Right kidney (tissue), 9 donors: ENCODE measurements around the gene RPL21.
A peak's percentile ranks its signal among the peaks of the same experiment; 100 is the strongest.
"Not testable (repeated sequence)": the region's sequence is repeated elsewhere in the genome, so short reads cannot be mapped to it uniquely, and the experiment has no call there.

Source experiments
- DNase-seq: peaks from one replicate; pipeline ENCODE4 v3.0.0-alpha.2; 2016
- long read RNA-seq, 8 donors: transcript quantifications; one replicate each; lab custom pipeline, GENCODE V29; 2026

Gene RPL21
- long read RNA-seq, donor 1, transcript RPL21-202 (6 exons, 815 nt) = major isoform, 71 of 109 reads
- long read RNA-seq, donor 1, transcript RPL21-209 (3 exons, 675 nt) = minor isoform, 5 of 109 reads
- long read RNA-seq, donor 1, partial matches to known transcripts = 25 of 109 reads
- long read RNA-seq, donor 1, other reads (novel, unspliced or antisense) = 0 of 109 reads
- long read RNA-seq, donor 2, transcript RPL21-201 (6 exons, 616 nt) = minor isoform, 5 of 52 reads
- long read RNA-seq, donor 2, transcript RPL21-202 (6 exons, 815 nt) = major isoform, 31 of 52 reads
- long read RNA-seq, donor 2, transcript RPL21-209 (3 exons, 675 nt) = minor isoform, 5 of 52 reads
- long read RNA-seq, donor 2, partial matches to known transcripts = 9 of 52 reads
- long read RNA-seq, donor 2, other reads (novel, unspliced or antisense) = 0 of 52 reads
- long read RNA-seq, donor 3, transcript RPL21-202 (6 exons, 815 nt) = major isoform, 22 of 27 reads
- long read RNA-seq, donor 3, partial matches to known transcripts = 0 of 27 reads
- long read RNA-seq, donor 3, other reads (novel, unspliced or antisense) = 0 of 27 reads
- long read RNA-seq, donor 4, transcript RPL21-202 (6 exons, 815 nt) = major isoform, 32 of 43 reads
- long read RNA-seq, donor 4, partial matches to known transcripts = 0 of 43 reads
- long read RNA-seq, donor 4, other reads (novel, unspliced or antisense) = 0 of 43 reads
- long read RNA-seq, donor 5, transcript RPL21-202 (6 exons, 815 nt) = major isoform, 42 of 55 reads
- long read RNA-seq, donor 5, transcript RPL21-209 (3 exons, 675 nt) = minor isoform, 7 of 55 reads
- long read RNA-seq, donor 5, partial matches to known transcripts = 0 of 55 reads
- long read RNA-seq, donor 5, other reads (novel, unspliced or antisense) = 0 of 55 reads
- long read RNA-seq, donor 6, transcript RPL21-202 (6 exons, 815 nt) = major isoform, 28 of 31 reads
- long read RNA-seq, donor 6, partial matches to known transcripts = 0 of 31 reads
- long read RNA-seq, donor 6, other reads (novel, unspliced or antisense) = 0 of 31 reads
- long read RNA-seq, donor 7, transcript RPL21-202 (6 exons, 815 nt) = major isoform, 31 of 45 reads
- long read RNA-seq, donor 7, transcript RPL21-201 (6 exons, 616 nt) = minor isoform, 7 of 45 reads
- long read RNA-seq, donor 7, partial matches to known transcripts = 0 of 45 reads
- long read RNA-seq, donor 7, other reads (novel, unspliced or antisense) = 0 of 45 reads
- long read RNA-seq, donor 8, transcript RPL21-202 (6 exons, 815 nt) = major isoform, 22 of 34 reads
- long read RNA-seq, donor 8, partial matches to known transcripts = 8 of 34 reads
- long read RNA-seq, donor 8, other reads (novel, unspliced or antisense) = 0 of 34 reads

DNA sequence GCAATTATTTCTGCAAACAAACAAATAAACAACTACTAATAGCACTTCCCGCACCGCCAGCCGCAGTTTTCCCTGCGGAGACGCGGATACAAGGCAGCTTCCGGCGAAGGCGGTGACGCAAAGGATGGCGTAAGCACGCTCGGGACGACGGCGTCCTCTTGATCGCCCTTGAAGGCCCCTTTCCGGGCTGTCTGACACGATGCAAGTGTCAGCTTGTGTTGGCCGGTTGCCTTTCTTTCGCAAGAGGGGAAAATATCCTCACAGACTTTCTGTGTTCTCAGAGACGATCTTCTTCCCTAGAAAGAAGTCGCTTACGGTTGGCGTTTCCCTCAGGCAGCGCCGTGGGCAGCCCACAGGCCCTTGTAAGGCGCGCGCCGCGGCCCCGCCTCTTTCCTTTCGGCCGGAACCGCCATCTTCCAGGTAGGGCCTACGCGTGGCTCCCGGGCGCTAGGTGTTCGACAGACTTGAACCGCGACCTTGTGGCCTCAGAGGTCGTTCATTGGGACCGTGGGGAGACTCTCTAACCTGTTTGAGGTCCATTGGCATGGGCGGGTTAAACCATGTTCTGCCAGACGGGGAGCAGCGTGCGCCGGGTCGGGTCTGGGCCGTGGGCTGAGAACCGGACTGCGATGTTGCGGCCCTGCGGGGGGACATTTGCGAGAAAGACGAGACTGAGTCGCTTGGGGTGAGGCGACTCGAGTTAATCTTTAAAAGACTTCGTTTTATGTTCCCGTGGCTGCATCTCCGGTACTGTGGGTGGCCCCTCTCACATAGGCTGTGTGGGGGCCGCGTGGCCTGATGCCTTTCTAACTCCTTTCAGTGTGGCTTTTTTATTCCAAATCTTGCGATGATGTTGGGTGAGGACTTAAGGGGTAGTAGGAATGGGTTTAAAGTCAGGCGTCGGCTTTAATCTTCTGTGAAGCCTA lies at the start of gene RPL21:
RPL21 (plus strand) TSS at position 393 of the 926 bp plus-strand sequence. CDS start 2,219 bp downstream, outside the sequence.
- DNase-seq = peak; percentile 100

DNA sequence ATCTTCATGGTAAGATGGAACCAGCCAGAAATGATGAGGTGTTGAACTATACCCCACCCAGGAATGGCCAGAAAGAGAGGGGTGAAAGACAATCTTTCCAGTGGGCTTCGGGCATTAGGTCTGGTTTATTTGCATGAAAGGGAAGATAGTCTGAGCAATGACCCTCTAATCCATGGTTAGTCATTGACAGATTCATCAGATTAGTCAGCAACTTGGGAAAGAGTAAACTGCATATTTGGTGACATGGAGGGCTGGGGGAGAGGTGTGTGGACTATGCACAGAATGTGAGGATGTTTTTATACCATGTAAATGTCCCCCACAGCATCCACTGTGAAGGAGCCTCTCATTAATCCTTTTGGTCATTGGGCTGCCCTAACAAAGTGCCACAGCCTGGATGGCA lies 49.7 kb upstream of the RPL21 start:
- DNase-seq = no peak

DNA sequence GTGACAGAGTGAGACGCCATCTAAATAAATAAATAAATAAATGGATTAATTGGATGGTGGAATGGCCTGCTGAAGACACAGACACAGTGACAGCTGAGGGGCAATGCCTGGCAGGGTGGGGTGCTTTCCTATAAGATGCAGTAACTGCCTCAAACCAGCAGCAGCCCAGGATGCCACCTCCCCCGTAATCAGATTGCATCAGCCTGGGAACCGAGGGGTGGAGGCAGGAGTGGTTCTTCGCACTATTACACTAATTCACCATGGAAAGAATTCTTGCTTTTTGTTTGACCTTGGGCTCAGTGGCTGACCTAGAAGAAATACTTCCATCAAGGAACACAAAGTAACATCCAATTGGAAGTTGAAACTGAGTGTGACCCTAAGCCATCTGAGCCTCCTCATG lies 48.2 kb upstream of the RPL21 start:
- DNase-seq = no peak

DNA sequence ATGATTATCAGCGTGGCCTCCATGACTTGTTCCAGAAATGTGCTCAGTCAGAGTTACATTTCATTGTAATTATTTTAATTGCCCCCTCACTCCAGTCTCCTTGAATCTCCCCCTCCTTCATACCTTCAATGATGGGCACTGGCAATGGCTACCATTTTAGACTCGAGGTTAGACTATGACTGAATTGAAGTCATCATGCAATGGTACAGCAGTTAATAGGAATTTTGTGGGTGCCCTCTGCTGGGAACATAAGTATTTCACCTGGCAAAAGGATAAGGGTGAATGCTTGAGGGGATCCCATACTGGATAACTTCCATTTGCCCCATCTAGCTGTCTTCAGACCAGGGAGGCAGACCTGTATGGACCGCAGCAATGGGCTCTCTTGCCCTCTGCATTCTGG lies 47.5 kb upstream of the RPL21 start:
- no peak for DNase-seq

DNA sequence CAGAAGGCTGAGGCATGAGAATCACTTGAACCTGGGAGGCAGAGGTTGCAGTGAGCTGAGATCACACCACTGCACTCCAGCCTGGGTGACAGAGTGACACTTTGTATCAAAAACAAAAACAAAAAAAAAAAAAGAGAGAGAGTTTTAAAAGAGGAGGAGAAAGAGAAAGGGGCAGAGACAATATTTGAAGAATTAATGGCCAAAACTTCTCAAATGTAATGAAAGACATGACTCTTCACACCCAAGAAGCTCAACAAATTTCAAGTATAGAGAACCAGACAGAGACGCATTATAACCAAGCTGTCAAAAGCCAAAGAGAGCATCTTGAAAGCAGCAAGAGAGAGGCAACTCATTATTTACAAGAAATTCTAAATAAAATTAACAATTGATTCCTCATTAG lies 42.8 kb upstream of the RPL21 start:
- DNase-seq = no peak

DNA sequence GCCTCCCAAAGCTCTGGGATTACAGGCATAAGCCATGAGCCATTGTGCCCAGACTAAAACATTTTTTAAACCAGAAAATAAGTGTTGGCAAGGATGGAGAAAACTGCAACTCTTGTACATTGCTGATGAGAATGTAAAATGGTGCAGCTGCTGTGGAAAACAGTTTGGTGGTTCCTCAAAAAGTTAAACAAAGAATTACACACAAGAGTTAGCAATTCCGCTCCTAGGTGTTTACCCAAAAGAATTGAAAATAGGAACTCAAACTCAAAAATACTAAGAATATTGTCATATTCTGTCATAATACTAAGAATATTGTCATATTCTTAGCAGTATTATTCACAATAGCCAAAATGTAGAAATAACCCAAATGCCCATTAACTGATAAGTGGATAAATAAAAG lies 40.1 kb upstream of the RPL21 start:
- no peak for DNase-seq

DNA sequence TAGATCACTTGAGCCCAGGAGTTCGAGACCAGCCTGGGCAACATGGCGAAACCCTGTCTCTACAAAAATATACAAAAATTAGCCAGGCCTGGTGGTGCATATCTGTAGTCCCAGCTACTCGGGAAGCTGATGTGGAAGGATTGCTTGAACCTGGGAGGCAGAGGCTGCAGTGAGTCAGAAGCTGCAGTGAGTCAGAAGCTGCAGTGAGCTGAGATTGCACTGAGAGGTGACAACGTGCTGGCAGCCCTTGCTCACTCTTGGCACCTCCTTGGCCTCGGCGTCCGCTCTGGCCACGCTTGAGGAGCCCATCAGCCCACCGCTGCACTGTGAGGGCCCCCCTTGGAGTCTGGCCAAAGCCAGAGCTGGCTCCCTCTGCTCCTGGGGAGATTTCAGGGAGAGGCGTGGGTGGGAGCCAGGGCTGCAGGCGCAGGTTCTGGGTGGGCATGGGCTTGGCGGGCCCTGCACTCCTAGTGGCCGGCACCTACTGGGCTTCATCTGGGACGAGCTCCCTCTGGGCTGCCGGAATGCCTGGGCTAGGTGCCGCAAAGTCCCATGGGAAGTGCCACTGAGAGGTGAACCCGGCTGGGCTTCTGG lies 39.5 kb upstream of the RPL21 start:
- DNase-seq = no peak

DNA sequence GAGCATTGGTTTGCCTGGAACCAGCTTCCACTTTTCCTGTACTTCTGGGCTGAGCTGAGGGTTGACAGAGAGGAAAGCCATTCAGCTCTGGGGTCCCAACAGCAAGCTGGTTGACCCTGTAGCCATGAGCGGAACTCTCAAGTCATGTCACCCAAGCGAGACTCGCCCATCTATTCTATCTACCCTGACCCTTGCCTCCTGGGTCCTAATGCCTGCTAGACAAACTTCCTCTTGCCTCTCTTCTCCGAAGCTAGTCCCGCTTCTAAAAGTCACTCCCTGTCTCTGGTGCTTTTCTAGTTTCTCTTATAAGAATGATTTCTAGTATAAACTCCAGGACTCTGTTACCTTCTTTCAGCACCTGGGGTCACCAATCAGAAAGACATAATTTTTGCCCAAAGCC lies 38.0 kb upstream of the RPL21 start:
- not testable (repeated sequence) for DNase-seq

DNA sequence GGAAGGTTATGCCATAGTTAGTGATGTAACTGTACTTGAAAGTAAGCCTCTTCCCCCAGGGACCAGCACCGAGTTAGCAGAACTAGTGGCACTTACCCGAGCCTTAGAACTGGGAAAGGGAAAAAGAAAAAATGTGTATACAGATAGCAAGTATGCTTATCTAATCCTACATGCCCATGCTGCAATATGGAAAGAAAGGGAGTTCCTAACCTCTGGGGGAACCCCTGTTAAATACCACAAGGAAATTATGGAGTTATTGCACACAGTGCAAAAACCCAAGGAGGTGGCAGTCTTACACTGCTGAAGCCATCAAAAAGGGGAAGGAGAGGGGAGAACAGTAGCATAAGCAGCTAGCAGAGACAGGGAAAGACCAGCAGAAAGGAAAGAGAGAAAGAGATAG lies 33.6 kb upstream of the RPL21 start:
- not testable (repeated sequence) for DNase-seq

DNA sequence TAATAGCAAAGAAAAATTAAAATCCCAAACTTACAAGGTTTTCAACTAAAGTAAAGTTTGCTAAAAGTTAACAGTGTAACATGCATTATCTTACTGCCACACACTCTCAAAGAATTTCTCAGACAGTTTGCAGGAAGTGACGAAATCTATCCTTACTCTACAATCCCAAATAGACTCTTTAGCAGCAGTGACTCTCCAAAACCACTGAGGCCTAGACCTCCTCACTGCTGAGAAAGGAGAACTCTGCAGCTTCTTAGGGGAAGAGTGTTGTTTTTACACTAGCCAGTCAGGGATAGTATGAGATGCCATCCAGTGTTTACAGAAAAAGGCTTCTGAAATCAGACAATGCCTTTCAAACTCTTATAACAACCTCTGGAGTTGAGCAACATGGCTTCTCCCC lies 32.5 kb upstream of the RPL21 start:
- DNase-seq = not testable (repeated sequence)

DNA sequence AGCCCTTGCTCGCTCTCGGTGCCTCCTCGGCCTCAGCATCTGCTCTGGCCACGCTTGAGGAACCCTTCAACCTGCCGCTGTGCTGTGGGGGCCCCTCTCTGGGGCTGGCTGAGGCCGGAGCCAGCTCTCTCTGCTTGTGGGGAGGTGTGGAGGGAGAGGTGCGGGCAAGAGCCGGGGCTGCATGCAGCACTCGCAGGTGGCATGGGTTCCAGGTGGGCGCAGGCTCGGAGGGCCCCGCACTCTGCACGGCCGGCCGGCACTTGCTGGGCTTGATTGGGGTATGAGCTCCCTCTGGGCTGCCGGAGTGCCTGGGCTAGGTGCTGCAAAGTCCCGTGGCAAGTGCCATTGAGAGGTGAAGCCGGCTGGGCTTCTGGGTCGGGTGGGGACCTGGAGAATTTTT lies 31.7 kb upstream of the RPL21 start:
- no peak for DNase-seq

DNA sequence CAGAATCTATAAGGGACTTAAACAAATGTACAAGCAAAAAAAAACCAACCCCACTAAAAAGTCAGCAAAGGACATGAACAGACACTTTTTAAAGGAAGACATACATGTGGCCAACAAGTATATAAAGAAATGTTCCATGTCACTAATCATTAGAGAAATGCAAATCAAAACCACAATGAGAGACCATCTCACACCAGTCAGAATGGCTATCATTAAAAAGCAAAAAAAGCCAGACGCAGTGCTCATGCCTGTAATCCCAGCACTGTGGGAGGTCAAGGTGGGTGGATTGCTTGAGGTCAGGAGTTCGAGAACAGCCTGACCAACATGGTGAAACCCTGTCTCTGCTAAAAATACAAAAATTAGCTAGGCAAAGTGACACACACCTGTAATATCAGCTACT lies 29.3 kb upstream of the RPL21 start:
- not testable (repeated sequence) for DNase-seq

DNA sequence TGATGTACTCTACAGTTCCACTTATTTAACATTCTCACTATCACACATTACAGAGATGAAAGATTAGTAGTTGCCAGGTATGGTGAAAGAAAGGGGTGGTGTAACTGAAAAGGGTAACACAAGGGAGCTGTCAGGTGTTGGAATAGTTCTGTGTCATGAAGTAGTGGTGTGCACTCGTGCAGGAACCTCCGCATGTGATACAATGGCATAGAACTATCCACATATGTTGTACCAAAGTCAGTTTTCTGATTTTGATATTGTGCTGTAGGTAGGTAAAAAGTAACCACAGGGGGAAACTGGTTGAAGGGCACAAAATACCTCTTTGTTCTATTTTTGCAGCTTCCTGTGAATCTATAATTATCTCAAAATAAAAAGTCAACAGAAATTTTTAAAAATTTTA lies 24.4 kb upstream of the RPL21 start:
- no peak for DNase-seq

DNA sequence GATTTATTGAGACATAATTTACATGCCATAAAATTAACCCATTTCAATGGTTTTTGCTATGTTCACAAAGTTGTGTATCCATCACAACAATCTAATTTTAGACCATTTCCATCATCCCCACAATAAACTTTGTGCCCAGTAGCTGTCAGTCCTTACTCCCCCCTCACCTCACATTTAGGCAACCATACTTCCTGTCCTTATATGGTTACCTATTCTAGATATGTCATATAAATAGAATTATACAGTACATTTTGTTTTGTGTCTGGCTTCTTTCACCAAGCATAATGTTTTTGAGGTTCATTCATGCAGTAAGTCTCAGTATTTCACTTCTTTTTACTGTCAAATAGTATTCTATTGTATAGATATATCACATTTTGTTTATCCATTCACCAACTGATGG lies 23.2 kb upstream of the RPL21 start:
- no peak for DNase-seq

DNA sequence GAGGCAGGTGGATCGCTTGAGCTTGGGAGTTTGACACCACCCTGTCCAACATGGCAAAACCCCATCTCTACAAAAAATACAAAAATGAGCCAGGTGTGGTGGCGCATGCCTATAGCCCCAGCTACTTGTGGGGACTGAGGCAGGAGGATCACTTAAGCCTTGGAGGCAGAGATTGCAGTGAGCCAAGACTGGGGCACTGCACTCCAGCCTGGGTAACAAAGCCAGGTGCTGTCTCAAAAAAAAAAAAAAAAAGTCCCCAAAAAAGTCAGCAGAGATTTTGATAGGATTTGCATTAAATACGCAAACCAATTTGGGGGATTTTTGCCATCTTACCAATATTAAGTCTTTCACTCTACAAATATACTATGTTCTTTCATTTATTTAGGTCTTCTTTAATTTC lies 21.7 kb upstream of the RPL21 start:
- no peak for DNase-seq

DNA sequence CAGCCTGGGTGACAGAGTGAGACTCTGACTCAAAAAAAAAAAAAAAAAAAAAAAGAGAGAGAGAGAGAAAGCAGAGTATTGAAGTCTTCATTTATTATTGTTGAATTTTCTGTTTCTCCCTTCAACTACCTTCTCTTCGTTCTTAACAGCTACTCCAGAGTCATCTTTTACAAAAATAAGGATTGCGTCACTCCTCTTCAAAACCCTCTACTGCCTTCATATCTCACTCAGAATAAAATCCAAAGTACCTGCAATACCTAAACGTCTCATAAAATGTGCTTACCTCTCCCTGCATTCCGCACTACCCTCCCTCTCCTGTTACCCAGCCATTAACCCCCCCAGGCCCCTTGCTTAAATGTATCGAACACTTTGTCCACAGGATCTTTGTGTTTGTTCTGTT lies 17.4 kb upstream of the RPL21 start:
- DNase-seq = no peak

DNA sequence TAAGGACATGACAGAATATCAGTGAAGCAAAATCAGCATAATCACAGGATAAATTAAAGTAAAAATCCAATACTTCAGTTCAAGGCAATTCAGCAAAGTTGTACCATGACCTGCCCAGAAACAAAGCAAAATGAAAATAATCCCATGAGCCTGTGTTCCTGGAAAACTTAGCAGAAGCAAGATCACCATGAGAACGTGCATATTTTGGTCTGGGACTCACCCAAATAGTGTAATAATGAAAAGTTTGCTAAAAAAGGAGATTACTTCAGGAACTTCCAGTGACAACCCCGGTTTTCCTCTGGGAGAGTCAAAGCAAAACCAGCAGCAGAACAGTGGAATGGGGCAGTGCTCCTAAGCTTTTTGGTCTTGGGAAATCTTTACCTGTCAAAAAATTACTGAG lies 14.9 kb upstream of the RPL21 start:
- DNase-seq = no peak

DNA sequence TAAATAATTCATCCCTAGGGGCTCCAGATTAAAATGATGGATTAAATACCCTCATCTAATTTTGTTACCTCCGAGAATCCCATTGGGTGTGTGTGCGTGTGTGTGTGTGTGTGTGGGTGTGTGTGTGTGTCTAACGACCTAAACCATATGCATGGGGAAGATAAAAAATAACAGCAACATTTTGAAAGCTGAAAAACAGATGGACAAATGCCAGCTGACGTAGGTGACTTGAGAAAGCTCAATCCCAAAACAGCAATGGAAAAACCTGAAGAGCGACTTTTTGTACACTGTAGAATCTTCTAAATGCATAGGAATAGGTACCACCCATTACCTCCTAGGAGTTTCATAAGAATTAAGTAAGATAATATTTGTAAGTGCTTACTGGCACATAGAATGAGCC lies 8.7 kb upstream of the RPL21 start:
- DNase-seq = no peak

DNA sequence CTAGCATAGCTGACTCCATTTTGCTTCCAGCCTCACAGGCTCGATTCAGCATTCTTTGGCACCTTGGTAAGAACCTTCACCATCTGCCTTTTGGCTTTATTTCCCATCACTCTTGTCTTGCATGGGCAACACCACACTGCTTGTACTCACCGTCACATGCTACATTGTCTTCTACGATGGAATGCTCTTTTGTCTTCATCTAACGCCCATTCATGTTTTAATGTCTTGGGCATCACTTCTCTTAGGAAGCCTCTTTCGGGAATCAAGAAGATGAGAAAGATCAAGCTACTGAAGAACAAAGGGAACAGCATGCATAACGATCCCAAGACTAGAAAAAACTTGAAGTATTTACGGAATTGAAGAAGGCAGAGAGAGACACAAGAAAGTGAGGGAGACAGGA lies 5.7 kb upstream of the RPL21 start:
- DNase-seq = no peak

DNA sequence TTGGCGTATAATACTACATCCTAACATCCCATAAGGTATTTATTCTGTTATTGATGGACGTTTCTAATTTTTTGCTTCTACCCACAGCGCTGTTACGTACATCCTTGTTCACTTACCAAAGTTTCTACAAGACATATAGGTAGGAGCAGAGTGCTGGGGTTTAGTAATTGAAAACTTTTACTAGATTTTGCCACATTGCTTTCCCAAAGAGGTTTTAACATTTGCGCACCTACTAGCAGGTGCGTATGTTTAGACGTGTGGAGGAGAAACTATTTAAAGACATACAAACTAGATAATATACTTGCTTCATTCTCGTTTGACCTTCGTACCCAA lies 559 bp upstream of the RPL21 start:
- DNase-seq = no peak

DNA sequence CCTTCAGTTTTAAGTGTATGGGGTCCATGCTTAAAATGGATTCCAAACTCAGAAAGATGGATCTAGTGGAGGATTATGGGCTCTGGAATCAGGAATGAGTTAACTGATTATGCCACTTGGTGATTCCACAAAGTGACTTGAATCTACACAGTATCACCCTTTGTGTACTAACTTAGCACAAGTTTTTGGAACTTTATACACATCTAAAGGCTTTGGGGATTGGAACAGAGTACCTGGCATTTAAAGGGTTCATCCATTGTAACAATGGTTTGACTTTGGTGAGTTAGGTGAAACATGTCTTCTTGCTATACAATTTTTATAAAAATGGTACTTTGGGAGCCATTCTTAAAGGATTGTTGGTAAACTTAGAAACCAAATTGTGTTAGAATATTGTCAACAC lies 1.1 kb downstream of the RPL21 start:
- no peak for DNase-seq
